HCT116 (cell line): Measurements from ENCODE around the gene IMPDH1. TPM values are rescaled to one million over a fixed set of nuclear protein-coding genes. Genes with fewer than 3 reads are reported as not detected.

Experiments
- ATAC-seq: fragments of 200-7000 bp; cut with Tn5 transposase; 2 replicates; pipeline ENCODE4 v1.9.1; 2020; ENCODE audit warnings: mild to moderate bottlenecking, moderate library complexity
- BruUV-seq: library from RNA; stranded (reverse); fragments of 400-500 nt; replicated peaks from 2 replicates; lab custom pipeline; 2021; lab: Mats Ljungman, UMichigan
- CTCF ChIA-PET: fragments of 300-600 bp; sonication (Branson Sonifier 250); formaldehyde crosslinking; loops from one replicate; lab custom pipeline; 2021; ENCODE audit warnings: antibody characterized with exemption; lab: Charles Lee
- POLR2A ChIA-PET: fragments of 300-600, 350-600 bp; sonication (Branson Sonifier 250); formaldehyde crosslinking; loops from one replicate; lab custom pipeline; 2021; ENCODE audit warnings: antibody characterized with exemption; lab: Charles Lee
- RAD21 ChIA-PET, 2 experiments: fragments of 300-600 bp; sonication (Branson Sonifier 250); formaldehyde crosslinking; loops; one replicate each; lab custom pipeline; 2023; ENCODE audit warnings: low total read pairs in 2 of 2; ENCODE audit not compliant: uncharacterized antibody in 2 of 2, unreplicated experiment in 2 of 2, low non-redundant PET in 1 of 2; lab: Charles Lee
- DNase-seq: peaks from one replicate; pipeline ENCODE4 v3.0.0-alpha.2; 2010; ENCODE audit warnings: low read depth, low spot score
- H2AFZ ChIP-seq: fragments of 200-600 bp; shearing (Covaris generic), sonication (generic); 2 replicates; pipeline ENCODE4 v1.6.1; 2017; ENCODE audit warnings: low read depth, mixed run types, mixed read lengths, antibody characterized with exemption, low read length; ENCODE audit not compliant: poor library complexity, severe bottlenecking
- H3K27ac ChIP-seq: 2 replicates; pipeline ENCODE4 v1.5.1; 2012; ENCODE audit warnings: low read depth, low read length
- H3K27me3 ChIP-seq: fragments of 200-600 bp; sonication (generic); 2 replicates; pipeline ENCODE4 v1.6.1; 2016; ENCODE audit warnings: mixed run types, low read length, mixed read lengths; ENCODE audit not compliant: insufficient read depth
- H3K36me3 ChIP-seq, 2 experiments: fragments of 200-500 bp in 1 of 2; fragments of 200-600 bp in 1 of 2; sonication (Bioruptor generic) in 1 of 2; sonication (generic) in 1 of 2; 2 replicates each; pipeline versions ENCODE4 v1.5.1 to v1.6.1; 2014 to 2016; ENCODE audit warnings: low read length in 2 of 2, inconsistent platforms in 1 of 2, mixed read lengths in 1 of 2, mixed run types in 1 of 2; ENCODE audit not compliant: insufficient read depth in 2 of 2, control insufficient read depth in 1 of 2
- H3K4me1 ChIP-seq, 2 experiments: fragments of 200-600 bp in 1 of 2; sonication (generic) in 1 of 2; 2 replicates each; pipeline versions ENCODE4 v1.5.1 to v1.6.1; 2012 to 2017; ENCODE audit warnings: low read length in 2 of 2, inconsistent platforms in 1 of 2, mild to moderate bottlenecking in 1 of 2, mixed read lengths in 1 of 2, mixed run types in 1 of 2, moderate library complexity in 1 of 2; ENCODE audit not compliant: insufficient read depth in 2 of 2, control insufficient read depth in 1 of 2
- H3K4me2 ChIP-seq: fragments of 200-600 bp; sonication (generic); 2 replicates; pipeline ENCODE4 v1.6.1; 2017; ENCODE audit warnings: mixed run types, low read length, mixed read lengths
- H3K4me3 ChIP-seq, 2 experiments: fragments of 200-600 bp in 1 of 2; sonication (generic) in 1 of 2; replicated peaks in 1 of 2; 2 replicates each; pipeline ENCODE4 v1.5.1; 2011 to 2016; ENCODE audit warnings: low read length in 2 of 2, control low read depth in 1 of 2, low read depth in 1 of 2, mild to moderate bottlenecking in 1 of 2, mixed read lengths in 1 of 2, mixed run types in 1 of 2
- H3K79me2 ChIP-seq: fragments of 200-600 bp; sonication (generic); 2 replicates; pipeline ENCODE4 v1.6.1; 2017; ENCODE audit warnings: mild to moderate bottlenecking, mixed run types, low read length, moderate library complexity, mixed read lengths; ENCODE audit not compliant: insufficient read depth
- H3K9ac ChIP-seq: fragments of 200-600 bp; sonication (generic); 2 replicates; pipeline ENCODE4 v1.6.1; 2016; ENCODE audit warnings: low read length, mixed read lengths
- H3K9me2 ChIP-seq: fragments of 200-600 bp; sonication (generic), shearing (Covaris generic); 2 replicates; pipeline ENCODE4 v1.6.1; 2017; ENCODE audit warnings: mixed run types, mild to moderate bottlenecking, moderate library complexity; ENCODE audit not compliant: insufficient read depth
- H3K9me3 ChIP-seq, 2 experiments: fragments of 200-500 bp in 1 of 2; fragments of 200-600 bp in 1 of 2; sonication (Bioruptor generic) in 1 of 2; sonication (generic) in 1 of 2; 2 replicates each; pipeline ENCODE4 v1.6.1; 2014 to 2017; ENCODE audit warnings: low read length in 2 of 2, mixed read lengths in 2 of 2, inconsistent platforms in 1 of 2, low read depth in 1 of 2, mild to moderate bottlenecking in 1 of 2, mixed run types in 1 of 2, moderate library complexity in 1 of 2; ENCODE audit not compliant: control insufficient read depth in 1 of 2, insufficient read depth in 1 of 2
- H4K20me1 ChIP-seq: fragments of 200-600 bp; sonication (generic), shearing (Covaris generic); 2 replicates; pipeline ENCODE4 v1.6.1; 2017; ENCODE audit warnings: mixed run types, mild to moderate bottlenecking, moderate library complexity; ENCODE audit not compliant: insufficient read depth
- CBX3 ChIP-seq: IDR thresholded peaks from 2 replicates; pipeline ENCODE4 v1.6.1; 2012; ENCODE audit warnings: low read depth
- CEBPB ChIP-seq: IDR thresholded peaks from 2 replicates; pipeline ENCODE4 v1.6.1; 2012; ENCODE audit warnings: low read depth
- EGR1 ChIP-seq: IDR thresholded peaks from 2 replicates; pipeline ENCODE4 v1.6.1; 2012; ENCODE audit warnings: low read depth
- ELF1 ChIP-seq: IDR thresholded peaks from 2 replicates; pipeline ENCODE4 v1.6.1; 2012; ENCODE audit warnings: low read depth, borderline replicate concordance
- EZH2 ChIP-seq: fragments of 200-600 bp; sonication (generic); IDR thresholded peaks from 2 replicates; pipeline ENCODE4 v1.6.1; 2017; ENCODE audit warnings: antibody characterized with exemption, mixed run types
- EZH2phosphoT487 ChIP-seq: fragments of 200-600 bp; IDR thresholded peaks from 2 replicates; pipeline ENCODE4 v1.6.1; 2018; ENCODE audit warnings: antibody characterized with exemption, borderline replicate concordance
- JUND ChIP-seq: IDR thresholded peaks from 2 replicates; pipeline ENCODE4 v1.6.1; 2012
- POLR2A ChIP-seq: IDR thresholded peaks from 2 replicates; pipeline ENCODE4 v1.7.0; 2011; ENCODE audit warnings: borderline replicate concordance; ENCODE audit not compliant: insufficient read depth, insufficient read length; ENCODE audit errors: extremely low read depth
- POLR2AphosphoS5 ChIP-seq: IDR thresholded peaks from 2 replicates; pipeline ENCODE4 v1.6.1; 2011; ENCODE audit warnings: mild to moderate bottlenecking, low read depth, low read length, moderate library complexity
- RAD21 ChIP-seq: IDR thresholded peaks from 2 replicates; pipeline ENCODE4 v1.6.1; 2012; ENCODE audit warnings: low read depth, mild to moderate bottlenecking
- SIN3A ChIP-seq: IDR thresholded peaks from 2 replicates; pipeline ENCODE4 v1.6.1; 2012; ENCODE audit warnings: low read depth
- SP1 ChIP-seq: IDR thresholded peaks from 2 replicates; pipeline ENCODE4 v1.6.1; 2012; ENCODE audit warnings: low read depth
- SRF ChIP-seq: IDR thresholded peaks from 2 replicates; pipeline ENCODE4 v1.6.1; 2012; ENCODE audit warnings: low read depth
- TCF7L2 ChIP-seq: IDR thresholded peaks from 2 replicates; pipeline ENCODE4 v1.7.0; 2011; ENCODE audit warnings: borderline replicate concordance, inconsistent platforms; ENCODE audit not compliant: insufficient read depth, insufficient read length; ENCODE audit errors: extremely low read depth
- ZFX ChIP-seq: fragments of 450-650 bp; IDR thresholded peaks from 2 replicates; pipeline ENCODE4 v1.6.1; 2017
- ZNF274 ChIP-seq: fragments of 200-500 bp; sonication (Bioruptor generic); IDR thresholded peaks from 2 replicates; pipeline ENCODE4 v1.6.1; 2014; ENCODE audit warnings: mild to moderate bottlenecking, low read depth, low read length, inconsistent platforms
- intact Hi-C: fragments of 100-400 bp; cut with micrococcal nuclease; formaldehyde crosslinking; loops from 2 replicates; pipeline ENCODE4 v1.10.0; 2022
- total RNA-seq: library from RNA; stranded (reverse); gene quantifications from one replicate; pipeline ENCODE4 v1.2.1, GENCODE V29; 2021; ENCODE audit not compliant: unreplicated experiment
- TF ChIP-seq, protein P1 (sequence below), 3 experiments: fragments of 200-600 bp in 1 of 3; sonication (generic) in 1 of 3; IDR thresholded peaks in 2 of 3; conservative IDR thresholded peaks in 1 of 3; 2 replicates each; pipeline ENCODE4 v1.5.1; 2012 to 2017; ENCODE audit warnings: low read depth in 2 of 3, low read length in 2 of 3, antibody characterized with exemption in 1 of 3, borderline replicate concordance in 1 of 3, control low read depth in 1 of 3, mild to moderate bottlenecking in 1 of 3, mixed read lengths in 1 of 3, mixed run types in 1 of 3, moderate library complexity in 1 of 3; ENCODE audit not compliant: insufficient read depth in 1 of 3
- TF ChIP-seq, protein P2 (sequence below): IDR thresholded peaks from 2 replicates; pipeline ENCODE4 v1.6.1; 2012
- TF ChIP-seq, protein P3 (sequence below): IDR thresholded peaks from 2 replicates; pipeline ENCODE4 v1.6.1; 2011; ENCODE audit warnings: mild to moderate bottlenecking, low read length, moderate library complexity; ENCODE audit not compliant: insufficient replicate concordance; ENCODE audit errors: extremely low read depth

The IMPDH1 gene
- total RNA-seq, 1 experiment from 2014 or later = 98.2 TPM

DNA sequence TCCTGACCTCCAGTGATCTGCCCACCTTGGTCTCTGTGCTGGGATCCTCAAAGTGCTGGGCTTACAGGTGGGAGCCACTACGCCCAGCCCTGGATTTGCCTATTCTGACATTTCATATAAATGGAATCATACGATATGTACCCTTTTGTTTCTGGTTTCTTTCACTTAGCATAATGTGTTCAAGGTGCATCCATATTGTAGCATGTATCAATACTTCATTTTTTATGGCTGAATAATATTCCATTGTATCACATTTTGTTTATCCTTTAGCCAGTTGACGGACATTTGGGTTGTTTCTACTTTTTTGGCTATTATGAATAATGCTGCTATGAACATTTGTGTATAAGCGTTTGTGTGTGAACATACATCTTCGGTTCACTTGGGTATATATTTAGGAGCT lies 41.1 kb upstream of the IMPDH1 start (continued):
- TF ChIP-seq, protein P1, sequence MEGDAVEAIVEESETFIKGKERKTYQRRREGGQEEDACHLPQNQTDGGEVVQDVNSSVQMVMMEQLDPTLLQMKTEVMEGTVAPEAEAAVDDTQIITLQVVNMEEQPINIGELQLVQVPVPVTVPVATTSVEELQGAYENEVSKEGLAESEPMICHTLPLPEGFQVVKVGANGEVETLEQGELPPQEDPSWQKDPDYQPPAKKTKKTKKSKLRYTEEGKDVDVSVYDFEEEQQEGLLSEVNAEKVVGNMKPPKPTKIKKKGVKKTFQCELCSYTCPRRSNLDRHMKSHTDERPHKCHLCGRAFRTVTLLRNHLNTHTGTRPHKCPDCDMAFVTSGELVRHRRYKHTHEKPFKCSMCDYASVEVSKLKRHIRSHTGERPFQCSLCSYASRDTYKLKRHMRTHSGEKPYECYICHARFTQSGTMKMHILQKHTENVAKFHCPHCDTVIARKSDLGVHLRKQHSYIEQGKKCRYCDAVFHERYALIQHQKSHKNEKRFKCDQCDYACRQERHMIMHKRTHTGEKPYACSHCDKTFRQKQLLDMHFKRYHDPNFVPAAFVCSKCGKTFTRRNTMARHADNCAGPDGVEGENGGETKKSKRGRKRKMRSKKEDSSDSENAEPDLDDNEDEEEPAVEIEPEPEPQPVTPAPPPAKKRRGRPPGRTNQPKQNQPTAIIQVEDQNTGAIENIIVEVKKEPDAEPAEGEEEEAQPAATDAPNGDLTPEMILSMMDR (IDR thresholded peaks at IDR 0.05 in 2 of 3, conservative IDR thresholded peaks at IDR 0.05 in 1 of 3; ENCODE audit: borderline replicate concordance in 1 of 3, insufficient read depth in 1 of 3, low read depth in 2 of 3, low read length in 2 of 3) = no peak
- no peak for TF ChIP-seq EGR1
- no peak for TF ChIP-seq POLR2AphosphoS5

DNA sequence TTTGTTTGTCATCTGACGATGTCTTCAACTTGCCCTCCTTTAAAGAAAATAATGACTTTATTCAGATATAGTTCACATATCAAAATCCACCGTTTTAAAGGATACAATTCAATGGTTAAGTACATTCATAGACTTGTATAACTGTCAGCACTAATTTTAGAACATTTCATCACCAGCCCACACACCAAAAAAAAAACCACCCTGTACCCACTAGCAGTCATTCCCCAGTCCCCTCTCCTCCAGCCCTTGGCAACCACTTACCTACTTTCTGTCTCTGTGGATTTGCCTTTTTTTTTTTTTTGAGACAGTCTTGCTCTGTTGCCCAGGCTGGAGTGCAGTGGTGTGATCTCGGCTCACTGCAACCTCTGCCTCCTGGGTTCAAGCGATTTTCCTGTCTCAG lies 40.6 kb upstream of the IMPDH1 start:
- no TSS peak for BruUV-seq
- Histone ChIP-seq H3K27me3 (0 out of 2 replicates have a peak, but pooled peaks cover 4% of the 10 kb centered on the region), H3K27ac (no peak overlapping the region), H3K36me3 (no peaks in the 10 kb centered on the region), H2AFZ (no peak overlapping the region), H3K9me2 (no peaks in the 10 kb centered on the region), H4K20me1 (no peaks in the 10 kb centered on the region), H3K79me2 (no peaks in the 10 kb centered on the region), H3K4me3 (no peak overlapping the region), H3K9ac (no peak overlapping the region), H3K4me2 (no peak overlapping the region), H3K9me3 (no peaks in the 10 kb centered on the region), H3K4me1 (peaks cover 5 to 13% of the 10 kb centered on the region in 2 experiments)
- ChIA-PET CTCF (no interaction called here), POLR2A (no interaction called here), RAD21 (no interaction called here)
- intact Hi-C loops = no loop called here
- no peak for TF ChIP-seq SIN3A
- no peak for TF ChIP-seq RAD21
- no peak for TF ChIP-seq TCF7L2
- TF ChIP-seq ZFX = no peak
- TF ChIP-seq, protein P2, sequence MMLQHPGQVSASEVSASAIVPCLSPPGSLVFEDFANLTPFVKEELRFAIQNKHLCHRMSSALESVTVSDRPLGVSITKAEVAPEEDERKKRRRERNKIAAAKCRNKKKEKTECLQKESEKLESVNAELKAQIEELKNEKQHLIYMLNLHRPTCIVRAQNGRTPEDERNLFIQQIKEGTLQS = no peak
- no peak for TF ChIP-seq SRF
- no peak for TF ChIP-seq EGR1
- TF ChIP-seq EZH2 = no peak
- TF ChIP-seq ZNF274 = no peak
- no peak for TF ChIP-seq POLR2A
- no peak for TF ChIP-seq CEBPB
- TF ChIP-seq SP1 = no peak
- TF ChIP-seq POLR2AphosphoS5 = no peak
- TF ChIP-seq CBX3 = no peak
- no peak for TF ChIP-seq EZH2phosphoT487
- TF ChIP-seq, protein P3, sequence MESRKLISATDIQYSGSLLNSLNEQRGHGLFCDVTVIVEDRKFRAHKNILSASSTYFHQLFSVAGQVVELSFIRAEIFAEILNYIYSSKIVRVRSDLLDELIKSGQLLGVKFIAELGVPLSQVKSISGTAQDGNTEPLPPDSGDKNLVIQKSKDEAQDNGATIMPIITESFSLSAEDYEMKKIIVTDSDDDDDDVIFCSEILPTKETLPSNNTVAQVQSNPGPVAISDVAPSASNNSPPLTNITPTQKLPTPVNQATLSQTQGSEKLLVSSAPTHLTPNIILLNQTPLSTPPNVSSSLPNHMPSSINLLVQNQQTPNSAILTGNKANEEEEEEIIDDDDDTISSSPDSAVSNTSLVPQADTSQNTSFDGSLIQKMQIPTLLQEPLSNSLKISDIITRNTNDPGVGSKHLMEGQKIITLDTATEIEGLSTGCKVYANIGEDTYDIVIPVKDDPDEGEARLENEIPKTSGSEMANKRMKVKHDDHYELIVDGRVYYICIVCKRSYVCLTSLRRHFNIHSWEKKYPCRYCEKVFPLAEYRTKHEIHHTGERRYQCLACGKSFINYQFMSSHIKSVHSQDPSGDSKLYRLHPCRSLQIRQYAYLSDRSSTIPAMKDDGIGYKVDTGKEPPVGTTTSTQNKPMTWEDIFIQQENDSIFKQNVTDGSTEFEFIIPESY = no peak
- TF ChIP-seq, protein P1 (IDR thresholded peaks at IDR 0.05 in 2 of 3, conservative IDR thresholded peaks at IDR 0.05 in 1 of 3; ENCODE audit: borderline replicate concordance in 1 of 3, insufficient read depth in 1 of 3, low read depth in 2 of 3, low read length in 2 of 3) = no peak
- no peak for TF ChIP-seq JUND
- no peak for TF ChIP-seq ELF1
- DNase-seq = no peak
- ATAC-seq = no peak
